MV-4-11 (cell line): Measurements from ENCODE around the gene PIGC.
A peak's percentile ranks its signal among the peaks of the same experiment; 100 is the strongest.

ENCODE experiments used
- DNase-seq: peaks from one replicate; lab custom pipeline; 2025; lab: John Stamatoyannopoulos, UW

The PIGC gene

GRCh38 chr1:172430128-172430454, 13.8 kb downstream of the PIGC start:
- no peak for DNase-seq

GRCh38 chr1:172429331-172430127, 14.3 kb downstream of the PIGC start:
- peak; percentile 66 for DNase-seq

- DNase-seq, result no peak
Observed at GRCh38 chr1:172427191-172427590, 16.7 kb downstream of the PIGC start.

- DNase-seq, result no peak
Observed at GRCh38 chr1:172425339-172425738, 18.5 kb downstream of the PIGC start.

GRCh38 chr1:172423336-172423735, 20.5 kb downstream of the PIGC start:
- no peak for DNase-seq

- DNase-seq, result no peak
Observed at GRCh38 chr1:172421974-172422604, 21.8 kb downstream of the PIGC start.

- no peak for DNase-seq
Observed at GRCh38 chr1:172420385-172420784, 23.5 kb downstream of the PIGC start, which contains the start of gene C1orf105. C1orf105 (plus strand) TSS chr1:172420685; CDS start chr1:172420886, 201 bp downstream.

GRCh38 chr1:172417557-172417956, 26.3 kb downstream of the PIGC start:
- no peak for DNase-seq

GRCh38 chr1:172416496-172417035, 27.3 kb downstream of the PIGC start:
- DNase-seq, result no peak

GRCh38 chr1:172414331-172414730, 29.5 kb downstream of the PIGC start:
- no peak for DNase-seq

GRCh38 chr1:172411791-172412338, 32.0 kb downstream of the PIGC start:
- DNase-seq, result no peak

GRCh38 chr1:172410027-172410426, 33.8 kb downstream of the PIGC start:
- DNase-seq, result no peak

- DNase-seq, result no peak
Observed at GRCh38 chr1:172408958-172409357, 34.9 kb downstream of the PIGC start.

GRCh38 chr1:172406968-172407367, 36.9 kb downstream of the PIGC start:
- DNase-seq, result no peak

GRCh38 chr1:172405912-172406311, 38.0 kb downstream of the PIGC start:
- no peak for DNase-seq

- no peak for DNase-seq
Observed at GRCh38 chr1:172404121-172404520, 39.7 kb downstream of the PIGC start.

GRCh38 chr1:172402878-172403569, 40.8 kb downstream of the PIGC start:
- no peak for DNase-seq

GRCh38 chr1:172401892-172402291, 42.0 kb downstream of the PIGC start:
- DNase-seq, result no peak

- no peak for DNase-seq
Observed at GRCh38 chr1:172401477-172401876, 42.4 kb downstream of the PIGC start.

GRCh38 chr1:172400722-172401105, 43.2 kb downstream of the PIGC start:
- DNase-seq, result no peak

GRCh38 chr1:172399756-172400721, 43.8 kb downstream of the PIGC start:
- DNase-seq, result no peak
